Measurements from ENCODE around the gene SH3D19. TPM values are rescaled to one million over a fixed set of nuclear protein-coding genes. Genes with fewer than 3 reads are reported as not detected.
"Not testable (repeated sequence)": the region's sequence is repeated elsewhere in the genome, so short reads cannot be mapped to it uniquely, and the experiment has no call there.

The SH3D19 gene
- polyA plus RNA-seq, 1 donor: 68.5 TPM

DNA sequence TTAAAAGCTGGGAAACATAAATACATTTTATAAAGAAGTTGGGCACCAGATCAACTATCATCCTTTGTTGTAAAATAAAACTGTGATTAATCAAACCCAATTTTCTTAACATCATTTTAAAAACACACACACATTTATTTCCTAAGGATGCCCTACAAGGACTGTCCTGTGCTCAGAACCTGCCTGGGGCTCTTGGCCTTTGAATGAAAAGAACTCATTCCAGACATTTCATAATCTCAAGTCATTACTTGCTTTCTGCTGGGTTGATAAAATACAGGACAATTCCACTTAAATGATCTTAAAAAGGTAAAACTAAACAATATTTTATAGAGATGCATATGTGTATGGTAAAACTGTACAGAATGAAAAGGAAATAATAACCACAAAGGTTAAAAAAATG lies 2.8 kb downstream of the SH3D19 start:
- Histone ChIP-seq H3K9me3 (ENCODE audit: control insufficient read depth, low read depth, low read length) (no peaks in the 10 kb centered on the region), H3K36me3 (ENCODE audit: control insufficient read depth, insufficient read depth, low read length) (no peaks in the 10 kb centered on the region), H3K27me3 (ENCODE audit: control insufficient read depth, insufficient read depth, low read length) (no peaks in the 10 kb centered on the region), H3K27ac (ENCODE audit: low read length) (peak overlapping the region; percentile 99), H3K4me1 (ENCODE audit: control insufficient read depth, insufficient read depth, low read length) (peaks cover 19% of the 10 kb centered on the region), H3K4me3 (ENCODE audit: low read length) (peak overlapping the region; percentile 84)
- DNase-seq: no peak

DNA sequence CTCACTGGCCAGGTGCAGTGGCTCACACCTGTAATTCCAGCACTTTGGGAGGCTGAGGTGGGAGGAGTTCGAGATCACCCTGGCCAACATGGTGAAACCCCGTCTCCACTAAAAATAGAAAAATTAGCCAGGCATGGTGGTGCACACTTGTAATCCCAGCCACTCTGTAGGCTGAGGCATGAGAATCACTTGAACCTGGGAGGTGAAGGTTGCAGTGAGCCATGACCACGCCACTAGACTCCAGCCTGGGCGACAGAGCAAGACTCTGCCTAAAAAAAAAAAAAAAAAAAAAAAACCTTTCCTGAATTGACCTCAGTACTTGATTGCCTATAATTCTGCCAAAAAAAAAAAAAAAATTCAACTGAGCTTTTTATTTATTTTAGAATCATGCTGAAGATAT lies 3.2 kb downstream of the SH3D19 start:
- not testable (repeated sequence) for DNase-seq; H3K36me3 ChIP-seq (ENCODE audit: control insufficient read depth, insufficient read depth, low read length); H3K9me3 ChIP-seq (ENCODE audit: control insufficient read depth, low read depth, low read length); H3K27me3 ChIP-seq (ENCODE audit: control insufficient read depth, insufficient read depth, low read length); H3K4me3 ChIP-seq (ENCODE audit: low read length)
- Histone ChIP-seq H3K27ac (ENCODE audit: low read length) (peak overlapping the region; percentile 23), H3K4me1 (ENCODE audit: control insufficient read depth, insufficient read depth, low read length) (peaks cover 23% of the 10 kb centered on the region)
- WGBS (ENCODE audit: insufficient coverage, low lambda C conversion rate): no CpG with 5 or more reads among the region's 4 CpGs

DNA sequence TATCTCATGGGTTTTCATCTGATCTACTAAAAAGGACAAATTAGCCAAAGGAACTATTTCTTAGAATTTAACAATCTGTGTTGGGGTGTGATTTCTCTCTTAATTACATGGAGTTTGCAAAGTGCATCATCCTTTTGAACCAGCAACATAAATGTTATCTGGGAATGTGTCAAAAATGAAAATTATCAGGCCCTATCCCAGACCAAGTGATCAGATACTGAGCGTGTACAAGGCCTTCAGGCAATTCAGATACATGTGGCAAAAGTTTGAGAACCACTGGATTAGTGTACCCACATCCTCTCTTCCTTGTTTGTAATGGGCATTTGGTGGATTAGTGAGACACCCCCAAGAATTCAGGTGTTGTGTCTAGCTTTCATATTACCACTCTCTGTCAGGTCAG lies 3.8 kb downstream of the SH3D19 start:
- DNase-seq: no peak
- no CpG with 5 or more reads among the region's 1 CpG for WGBS (ENCODE audit: insufficient coverage, low lambda C conversion rate)

DNA sequence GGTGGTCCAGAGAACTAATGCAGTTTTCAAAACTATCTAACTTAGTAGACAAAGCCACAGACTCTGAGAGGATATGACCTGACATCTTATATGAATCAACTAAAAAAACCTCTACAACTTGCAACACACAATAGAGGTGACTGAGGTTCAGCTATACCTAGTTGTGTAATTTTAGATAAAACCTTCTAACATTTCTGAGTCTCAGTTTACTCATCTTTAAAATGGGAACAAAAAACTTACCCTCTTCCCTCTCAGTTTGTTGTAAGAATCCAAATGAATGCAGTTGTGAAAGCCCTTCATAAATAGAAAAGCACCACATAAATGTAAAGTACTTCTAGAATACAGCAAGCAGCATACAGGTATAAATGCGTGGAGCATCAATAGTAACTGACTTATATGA lies 5.9 kb downstream of the SH3D19 start:
- Histone ChIP-seq H3K4me1 (ENCODE audit: control insufficient read depth, insufficient read depth, low read length) (peaks cover 44% of the 10 kb centered on the region), H3K27me3 (ENCODE audit: control insufficient read depth, insufficient read depth, low read length) (no peaks in the 10 kb centered on the region), H3K27ac (ENCODE audit: low read length) (no peak overlapping the region), H3K4me3 (ENCODE audit: low read length) (no peak overlapping the region), H3K9me3 (ENCODE audit: control insufficient read depth, low read depth, low read length) (no peaks in the 10 kb centered on the region), H3K36me3 (ENCODE audit: control insufficient read depth, insufficient read depth, low read length) (no peaks in the 10 kb centered on the region)
- no peak for DNase-seq
- WGBS (ENCODE audit: insufficient coverage, low lambda C conversion rate): no CpG with 5 or more reads among the region's 1 CpG

More for the DNA sequence above, 3.8 kb downstream of the SH3D19 start:
- Histone ChIP-seq H3K27ac (ENCODE audit: low read length) (peak overlapping the region; percentile 23), H3K9me3 (ENCODE audit: control insufficient read depth, low read depth, low read length) (no peaks in the 10 kb centered on the region), H3K4me3 (ENCODE audit: low read length) (no peak overlapping the region), H3K27me3 (ENCODE audit: control insufficient read depth, insufficient read depth, low read length) (no peaks in the 10 kb centered on the region), H3K36me3 (ENCODE audit: control insufficient read depth, insufficient read depth, low read length) (no peaks in the 10 kb centered on the region), H3K4me1 (ENCODE audit: control insufficient read depth, insufficient read depth, low read length) (peaks cover 28% of the 10 kb centered on the region)

DNA sequence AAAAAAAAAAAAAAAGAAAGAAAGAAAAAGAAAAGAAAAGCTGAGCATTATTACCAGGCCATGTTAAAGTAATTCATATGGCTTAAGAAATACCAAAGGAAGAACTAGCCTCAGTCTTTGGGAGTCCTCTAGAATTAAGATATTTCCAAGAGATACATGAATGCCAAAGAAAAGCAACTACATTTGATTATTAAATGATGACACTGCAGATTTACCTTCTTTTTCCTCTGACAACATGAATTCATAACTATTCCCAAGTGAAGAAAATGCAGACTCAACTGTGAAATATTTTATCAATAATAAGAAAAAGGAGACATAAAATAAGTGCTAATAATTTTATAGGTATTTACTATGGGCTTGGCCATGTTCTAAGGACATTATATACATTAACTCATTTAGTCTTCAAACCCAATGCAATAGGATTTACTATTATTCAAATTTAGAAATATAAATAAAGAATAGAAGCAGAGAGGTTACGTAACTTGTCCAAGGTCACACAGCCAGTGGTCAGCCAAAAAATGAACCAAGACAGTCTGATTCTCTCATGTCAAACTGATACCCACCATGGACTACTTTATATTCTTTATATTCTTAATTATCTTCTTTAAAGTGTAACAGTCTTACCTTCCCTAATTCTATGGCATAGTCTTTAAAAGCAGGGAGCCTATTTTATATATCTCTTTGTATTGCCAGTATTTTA lies 6.9 kb downstream of the SH3D19 start:
- H3K27ac ChIP-seq (ENCODE audit: low read length): no peak overlapping the region
- DNase-seq: no peak
- H3K27me3 ChIP-seq (ENCODE audit: control insufficient read depth, insufficient read depth, low read length): no peaks in the 10 kb centered on the region
- peaks cover 52% of the 10 kb centered on the region for H3K4me1 ChIP-seq (ENCODE audit: control insufficient read depth, insufficient read depth, low read length)
- no CpG with 5 or more reads among the region's 1 CpG for WGBS (ENCODE audit: insufficient coverage, low lambda C conversion rate)
- H3K36me3 ChIP-seq (ENCODE audit: control insufficient read depth, insufficient read depth, low read length): no peaks in the 10 kb centered on the region
- no peaks in the 10 kb centered on the region for H3K9me3 ChIP-seq (ENCODE audit: control insufficient read depth, low read depth, low read length)
- no peak overlapping the region for H3K4me3 ChIP-seq (ENCODE audit: low read length)

DNA sequence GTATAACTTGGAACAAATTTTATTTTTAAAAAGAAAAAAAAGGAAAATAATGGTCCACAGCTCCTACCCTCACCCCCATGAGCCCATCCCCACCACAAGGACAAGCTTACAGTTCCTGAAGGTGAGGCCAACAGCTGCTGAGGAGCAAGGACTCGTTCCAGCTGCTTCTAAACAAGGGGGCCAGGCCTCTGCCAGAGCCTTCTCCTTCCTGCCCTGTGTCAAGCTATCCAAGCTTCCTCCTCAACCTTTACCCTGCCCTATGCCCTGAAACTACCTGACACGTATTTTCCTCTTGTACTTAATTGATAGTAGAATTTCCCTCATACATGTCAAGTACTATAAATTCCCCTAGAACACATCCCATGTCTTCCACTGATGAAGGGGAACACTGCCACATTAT lies 8.8 kb downstream of the SH3D19 start:
- Histone ChIP-seq H3K4me1 (ENCODE audit: control insufficient read depth, insufficient read depth, low read length) (peaks cover 52% of the 10 kb centered on the region), H3K9me3 (ENCODE audit: control insufficient read depth, low read depth, low read length) (no peaks in the 10 kb centered on the region), H3K27me3 (ENCODE audit: control insufficient read depth, insufficient read depth, low read length) (no peaks in the 10 kb centered on the region), H3K36me3 (ENCODE audit: control insufficient read depth, insufficient read depth, low read length) (peaks cover under 1% of the 10 kb centered on the region), H3K4me3 (ENCODE audit: low read length) (no peak overlapping the region), H3K27ac (ENCODE audit: low read length) (peak overlapping the region; percentile 51)
- peak; percentile 70 to 85 for DNase-seq
- no CpG with 5 or more reads among the region's 2 CpGs for WGBS (ENCODE audit: insufficient coverage, low lambda C conversion rate)

DNA sequence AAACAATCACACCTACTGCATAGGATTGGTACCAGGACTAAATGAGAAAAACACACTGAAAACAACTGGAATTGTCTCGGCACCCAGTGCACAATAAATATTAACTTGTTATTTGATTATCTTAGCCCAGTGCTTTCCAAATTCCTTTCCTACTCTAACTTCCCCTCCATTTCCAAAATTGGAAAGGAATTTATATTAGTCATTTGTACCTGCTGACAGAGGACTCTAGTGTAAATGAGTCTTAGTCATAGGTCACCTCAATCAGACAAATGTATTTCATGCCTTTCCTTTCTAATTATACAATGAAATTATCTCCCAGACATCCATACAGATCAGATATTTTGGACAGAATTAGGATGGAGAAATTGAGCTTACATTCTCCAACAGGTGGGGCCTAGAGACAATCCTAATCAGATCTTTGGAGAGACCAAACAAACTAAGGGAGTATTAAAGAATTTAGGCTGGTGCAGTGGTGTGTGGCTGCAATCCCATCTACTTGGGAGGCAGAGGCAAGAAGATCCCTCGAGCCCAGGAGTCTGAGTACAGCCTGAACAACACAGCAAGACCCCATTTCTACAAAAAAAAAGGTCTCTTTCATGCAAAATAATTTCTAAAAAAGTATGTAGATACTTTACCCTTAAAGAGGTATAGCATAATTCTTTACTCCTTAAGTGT lies 10.1 kb downstream of the SH3D19 start:
- no peak overlapping the region for H3K4me3 ChIP-seq (ENCODE audit: low read length)
- peak overlapping the region; percentile 74 for H3K27ac ChIP-seq (ENCODE audit: low read length)
- no peak for DNase-seq
- peaks cover 4% of the 10 kb centered on the region for H3K36me3 ChIP-seq (ENCODE audit: control insufficient read depth, insufficient read depth, low read length)
- WGBS (ENCODE audit: insufficient coverage, low lambda C conversion rate): no CpG with 5 or more reads among the region's 2 CpGs
- H3K27me3 ChIP-seq (ENCODE audit: control insufficient read depth, insufficient read depth, low read length): no peaks in the 10 kb centered on the region
- no peaks in the 10 kb centered on the region for H3K9me3 ChIP-seq (ENCODE audit: control insufficient read depth, low read depth, low read length)
- peaks cover 46% of the 10 kb centered on the region for H3K4me1 ChIP-seq (ENCODE audit: control insufficient read depth, insufficient read depth, low read length)

DNA sequence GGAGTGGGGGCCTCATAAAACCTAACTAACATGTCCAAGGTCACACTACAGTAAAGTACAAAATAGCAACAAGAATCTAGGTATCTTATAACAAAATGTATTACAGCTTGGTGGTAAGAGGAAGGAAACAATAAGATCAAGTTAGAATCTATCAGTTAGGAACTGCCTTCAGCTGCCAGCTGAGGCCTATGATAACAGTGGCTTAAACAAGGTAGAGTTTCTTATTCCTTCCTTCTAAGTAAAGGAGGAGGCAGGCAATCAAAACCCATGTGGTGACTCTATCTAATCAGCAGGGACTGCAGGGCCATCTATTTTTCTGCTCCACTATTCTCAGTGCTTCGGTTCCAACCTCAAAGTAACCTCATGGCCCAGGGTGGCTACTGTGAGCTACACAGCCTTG lies 10.9 kb downstream of the SH3D19 start:
- WGBS (ENCODE audit: insufficient coverage, low lambda C conversion rate): no CpG with 5 or more reads among the region's 1 CpG
- H3K4me3 ChIP-seq (ENCODE audit: low read length): no peak overlapping the region
- DNase-seq: peak in 1 of 2 donors; percentile 40
- H3K36me3 ChIP-seq (ENCODE audit: control insufficient read depth, insufficient read depth, low read length): peaks cover 4% of the 10 kb centered on the region
- H3K27me3 ChIP-seq (ENCODE audit: control insufficient read depth, insufficient read depth, low read length): no peaks in the 10 kb centered on the region
- H3K27ac ChIP-seq (ENCODE audit: low read length): peak overlapping the region; percentile 74
- H3K4me1 ChIP-seq (ENCODE audit: control insufficient read depth, insufficient read depth, low read length): peaks cover 43% of the 10 kb centered on the region
- H3K9me3 ChIP-seq (ENCODE audit: control insufficient read depth, low read depth, low read length): no peaks in the 10 kb centered on the region

DNA sequence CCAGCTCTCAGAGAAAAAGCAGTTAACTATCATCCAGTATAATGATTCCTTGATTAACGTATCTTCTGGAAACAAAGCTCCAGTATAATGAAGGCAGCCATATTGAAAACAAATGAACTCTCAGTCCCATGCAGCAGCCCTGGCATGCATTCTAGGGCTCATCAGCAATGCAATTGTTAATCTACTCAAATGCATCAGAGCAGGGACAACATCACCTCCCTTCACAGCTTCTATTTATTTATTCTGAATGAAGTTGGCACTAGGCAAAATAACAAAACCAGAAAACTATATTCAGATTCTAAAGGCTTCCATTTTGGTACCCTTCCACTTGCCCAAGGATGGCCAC lies 11.4 kb downstream of the SH3D19 start:
- DNase-seq: no peak
- Histone ChIP-seq H3K27me3 (ENCODE audit: control insufficient read depth, insufficient read depth, low read length) (no peaks in the 10 kb centered on the region), H3K4me3 (ENCODE audit: low read length) (no peak overlapping the region), H3K4me1 (ENCODE audit: control insufficient read depth, insufficient read depth, low read length) (peaks cover 43% of the 10 kb centered on the region), H3K36me3 (ENCODE audit: control insufficient read depth, insufficient read depth, low read length) (peaks cover 4% of the 10 kb centered on the region), H3K9me3 (ENCODE audit: control insufficient read depth, low read depth, low read length) (no peaks in the 10 kb centered on the region), H3K27ac (ENCODE audit: low read length) (peak overlapping the region; percentile 74)
- no CpG with 5 or more reads among the region's 1 CpG for WGBS (ENCODE audit: insufficient coverage, low lambda C conversion rate)

DNA sequence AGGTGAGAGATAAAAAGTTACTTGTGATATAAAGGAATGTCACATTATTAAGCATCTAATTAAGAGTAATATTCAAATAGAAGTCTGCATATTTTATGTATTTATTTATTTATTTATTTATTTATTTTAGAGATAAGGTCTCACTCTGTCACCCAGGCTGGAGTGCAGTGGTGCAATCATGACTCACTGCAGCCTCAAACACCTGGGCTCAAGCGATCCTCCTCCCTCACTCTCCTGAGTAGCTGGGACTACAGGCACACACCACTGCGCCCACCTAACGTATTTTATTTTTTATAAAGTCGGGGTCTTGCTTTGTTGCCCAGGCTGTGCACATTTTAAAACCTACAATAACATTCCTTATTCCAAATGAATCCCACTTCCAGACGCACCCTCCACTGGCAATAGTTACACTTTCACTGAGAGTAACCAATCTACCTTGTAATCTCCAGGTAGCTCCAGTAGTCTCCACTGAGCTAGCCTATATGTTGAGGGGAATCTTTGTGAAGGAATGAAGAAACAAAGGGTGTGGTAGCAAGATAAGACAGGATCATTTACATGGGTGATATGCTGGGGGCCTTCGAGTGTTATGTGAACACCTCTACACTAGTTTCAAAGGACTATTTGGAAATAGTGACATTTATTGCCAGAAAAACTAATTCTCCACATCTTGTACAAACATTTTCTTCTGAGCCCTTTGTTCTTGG lies 11.9 kb downstream of the SH3D19 start:
- Histone ChIP-seq H3K9me3 (ENCODE audit: control insufficient read depth, low read depth, low read length) (no peaks in the 10 kb centered on the region), H3K4me3 (ENCODE audit: low read length) (no peak overlapping the region), H3K27me3 (ENCODE audit: control insufficient read depth, insufficient read depth, low read length) (no peaks in the 10 kb centered on the region), H3K36me3 (ENCODE audit: control insufficient read depth, insufficient read depth, low read length) (peaks cover 4% of the 10 kb centered on the region), H3K4me1 (ENCODE audit: control insufficient read depth, insufficient read depth, low read length) (peaks cover 43% of the 10 kb centered on the region), H3K27ac (ENCODE audit: low read length) (peak overlapping the region; percentile 74)
- DNase-seq: peak; percentile 48 to 80
- 0% methylated on average over 1 of the region's 6 CpGs for WGBS (ENCODE audit: insufficient coverage, low lambda C conversion rate)

Measured in large intestine (tissue), 3 donors.